ENCODE data around the gene ADAMTS17.

Gene ADAMTS17

DNA sequence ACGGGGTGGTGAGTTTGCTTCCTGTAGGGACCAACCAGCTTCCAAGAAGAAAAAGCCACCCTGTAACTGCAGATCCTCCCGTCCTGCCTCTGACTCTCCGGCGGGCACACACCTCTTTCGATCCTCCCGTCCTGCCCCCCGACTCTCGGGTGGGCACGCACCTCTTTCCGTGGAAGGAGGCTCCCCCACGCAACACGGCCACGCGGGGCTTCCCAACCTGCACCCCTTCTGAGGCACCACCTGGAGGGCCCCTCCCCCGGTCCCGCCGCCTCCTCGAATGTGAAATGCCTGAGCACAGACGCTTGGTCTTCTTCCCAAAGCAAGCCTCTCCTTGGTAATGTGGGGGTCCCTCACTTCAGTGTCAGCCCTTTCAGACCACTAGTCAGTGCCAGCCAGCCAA is 7.3 kb downstream of the ADAMTS17 start:
- peaks cover 91% of the 10 kb centered on the region for H3K4me1 ChIP-seq (ENCODE audit: insufficient read depth, low read length)
- H3K4me2 ChIP-seq (ENCODE audit: insufficient read depth, low read length): peak overlapping the region; percentile 87
- peak overlapping the region; percentile 2 to 79; a peak in 3 of 4 replicates for H3K4me3 ChIP-seq (ENCODE audit: low read depth in 1 of 2, low read length in 2 of 2)
- H3K9me3 ChIP-seq (ENCODE audit: insufficient read depth, low read length, severe bottlenecking): no peaks in the 10 kb centered on the region
- peak overlapping the region; percentile 36 for H2AFZ ChIP-seq (ENCODE audit: low read depth, low read length)
- H3K27me3 ChIP-seq (ENCODE audit: insufficient read depth, low read length, poor library complexity): no peaks in the 10 kb centered on the region
- DNase-seq: peak; percentile 55
- peak overlapping the region; percentile 61 for H3K9ac ChIP-seq (ENCODE audit: low read depth, low read length)
- peaks cover 84% of the 10 kb centered on the region for H3K79me2 ChIP-seq (ENCODE audit: insufficient read depth, low read length)
- H3K27ac ChIP-seq (ENCODE audit: low read length): peak overlapping the region; percentile 97
- TF ChIP-seq, protein P1, sequence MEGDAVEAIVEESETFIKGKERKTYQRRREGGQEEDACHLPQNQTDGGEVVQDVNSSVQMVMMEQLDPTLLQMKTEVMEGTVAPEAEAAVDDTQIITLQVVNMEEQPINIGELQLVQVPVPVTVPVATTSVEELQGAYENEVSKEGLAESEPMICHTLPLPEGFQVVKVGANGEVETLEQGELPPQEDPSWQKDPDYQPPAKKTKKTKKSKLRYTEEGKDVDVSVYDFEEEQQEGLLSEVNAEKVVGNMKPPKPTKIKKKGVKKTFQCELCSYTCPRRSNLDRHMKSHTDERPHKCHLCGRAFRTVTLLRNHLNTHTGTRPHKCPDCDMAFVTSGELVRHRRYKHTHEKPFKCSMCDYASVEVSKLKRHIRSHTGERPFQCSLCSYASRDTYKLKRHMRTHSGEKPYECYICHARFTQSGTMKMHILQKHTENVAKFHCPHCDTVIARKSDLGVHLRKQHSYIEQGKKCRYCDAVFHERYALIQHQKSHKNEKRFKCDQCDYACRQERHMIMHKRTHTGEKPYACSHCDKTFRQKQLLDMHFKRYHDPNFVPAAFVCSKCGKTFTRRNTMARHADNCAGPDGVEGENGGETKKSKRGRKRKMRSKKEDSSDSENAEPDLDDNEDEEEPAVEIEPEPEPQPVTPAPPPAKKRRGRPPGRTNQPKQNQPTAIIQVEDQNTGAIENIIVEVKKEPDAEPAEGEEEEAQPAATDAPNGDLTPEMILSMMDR (IDR thresholded peaks at IDR 0.05; ENCODE audit: borderline replicate concordance, extremely low read depth, low read length, poor library complexity, severe bottlenecking): no peak
- no peaks in the 10 kb centered on the region for H4K20me1 ChIP-seq (ENCODE audit: insufficient read depth, low read length)
- no peak for ATAC-seq (ENCODE audit: insufficient read depth, low read depth)
- peaks cover 22% of the 10 kb centered on the region for H3K36me3 ChIP-seq (ENCODE audit: insufficient read depth, low read length)

DNA sequence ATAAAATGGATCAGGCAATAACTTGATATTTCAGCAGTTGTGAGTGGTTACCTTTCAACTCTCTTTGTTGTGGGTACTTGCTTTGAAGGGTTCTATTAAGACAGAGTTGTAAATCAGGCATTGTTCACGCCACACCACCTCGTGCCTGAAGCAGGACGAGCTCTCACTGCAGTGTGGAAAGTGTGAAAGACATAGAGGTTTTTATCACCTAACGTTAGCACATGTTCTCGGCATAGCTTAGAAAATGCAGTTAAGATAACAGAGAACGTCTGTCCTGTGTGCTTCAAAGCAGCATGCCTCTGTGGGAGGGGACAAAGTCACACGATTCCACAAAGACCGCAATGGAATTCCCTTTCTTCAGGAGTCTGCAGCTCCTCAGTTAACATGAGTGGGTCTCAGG is 7.8 kb downstream of the ADAMTS17 start:
- Histone ChIP-seq H3K27ac (ENCODE audit: low read length) (peak overlapping the region; percentile 97), H3K27me3 (ENCODE audit: insufficient read depth, low read length, poor library complexity) (no peaks in the 10 kb centered on the region), H4K20me1 (ENCODE audit: insufficient read depth, low read length) (no peaks in the 10 kb centered on the region), H3K9me3 (ENCODE audit: insufficient read depth, low read length, severe bottlenecking) (no peaks in the 10 kb centered on the region), H3K79me2 (ENCODE audit: insufficient read depth, low read length) (peaks cover 89% of the 10 kb centered on the region), H3K4me1 (ENCODE audit: insufficient read depth, low read length) (peaks cover 92% of the 10 kb centered on the region), H3K4me2 (ENCODE audit: insufficient read depth, low read length) (peak overlapping the region; percentile 87), H2AFZ (ENCODE audit: low read depth, low read length) (peak overlapping the region; percentile 36), H3K36me3 (ENCODE audit: insufficient read depth, low read length) (peaks cover 26% of the 10 kb centered on the region), H3K4me3 (ENCODE audit: low read depth in 1 of 2, low read length in 2 of 2) (peak overlapping the region in 1 of 2 experiments; percentile 79; a peak in 2 of 4 replicates), H3K9ac (ENCODE audit: low read depth, low read length) (peak overlapping the region; percentile 61)
- ATAC-seq (ENCODE audit: insufficient read depth, low read depth): peak; percentile 20
- peak; percentile 71 for DNase-seq
- TF ChIP-seq, protein P1 (IDR thresholded peaks at IDR 0.05; ENCODE audit: borderline replicate concordance, extremely low read depth, low read length, poor library complexity, severe bottlenecking): no peak
- no peak for TF ChIP-seq EZH2 (IDR thresholded peaks at IDR 0.05; ENCODE audit: borderline replicate concordance, low read depth, low read length, severe bottlenecking)

DNA sequence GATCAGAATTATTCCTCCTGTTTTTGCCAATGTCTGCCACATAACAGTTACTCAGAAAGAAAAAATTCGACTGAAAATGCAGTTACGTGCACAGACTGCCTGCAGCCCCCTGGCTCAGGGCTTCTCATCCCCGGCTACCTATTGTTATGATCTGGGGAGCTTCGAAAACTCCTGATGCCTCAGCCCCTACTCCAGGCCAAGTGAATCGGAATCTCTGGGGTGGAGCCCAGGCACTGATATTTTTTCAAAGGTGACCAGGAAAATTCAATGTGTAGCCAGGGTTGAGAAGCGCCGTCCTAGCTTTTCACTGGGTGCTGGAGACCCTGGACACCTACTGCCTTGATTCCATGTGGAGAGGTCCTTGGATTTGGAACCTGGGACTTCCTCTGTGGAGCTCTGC is 8.5 kb downstream of the ADAMTS17 start:
- H4K20me1 ChIP-seq (ENCODE audit: insufficient read depth, low read length): no peaks in the 10 kb centered on the region
- peak overlapping the region in 1 of 2 experiments; percentile 79; a peak in 2 of 4 replicates for H3K4me3 ChIP-seq (ENCODE audit: low read depth in 1 of 2, low read length in 2 of 2)
- H2AFZ ChIP-seq (ENCODE audit: low read depth, low read length): no peak overlapping the region
- H3K9ac ChIP-seq (ENCODE audit: low read depth, low read length): peak overlapping the region; percentile 61
- H3K36me3 ChIP-seq (ENCODE audit: insufficient read depth, low read length): peaks cover 34% of the 10 kb centered on the region
- peak overlapping the region; percentile 87 for H3K4me2 ChIP-seq (ENCODE audit: insufficient read depth, low read length)
- DNase-seq (no peak), ATAC-seq (ENCODE audit: insufficient read depth, low read depth) (no peak)
- H3K79me2 ChIP-seq (ENCODE audit: insufficient read depth, low read length): peaks cover 90% of the 10 kb centered on the region
- H3K27ac ChIP-seq (ENCODE audit: low read length): peak overlapping the region; percentile 97
- H3K9me3 ChIP-seq (ENCODE audit: insufficient read depth, low read length, severe bottlenecking): no peaks in the 10 kb centered on the region
- TF ChIP-seq, protein P1 (IDR thresholded peaks at IDR 0.05; ENCODE audit: borderline replicate concordance, extremely low read depth, low read length, poor library complexity, severe bottlenecking): no peak
- no peak for TF ChIP-seq EZH2 (IDR thresholded peaks at IDR 0.05; ENCODE audit: borderline replicate concordance, low read depth, low read length, severe bottlenecking)
- H3K27me3 ChIP-seq (ENCODE audit: insufficient read depth, low read length, poor library complexity): no peaks in the 10 kb centered on the region
- H3K4me1 ChIP-seq (ENCODE audit: insufficient read depth, low read length): peaks cover 99% of the 10 kb centered on the region

DNA sequence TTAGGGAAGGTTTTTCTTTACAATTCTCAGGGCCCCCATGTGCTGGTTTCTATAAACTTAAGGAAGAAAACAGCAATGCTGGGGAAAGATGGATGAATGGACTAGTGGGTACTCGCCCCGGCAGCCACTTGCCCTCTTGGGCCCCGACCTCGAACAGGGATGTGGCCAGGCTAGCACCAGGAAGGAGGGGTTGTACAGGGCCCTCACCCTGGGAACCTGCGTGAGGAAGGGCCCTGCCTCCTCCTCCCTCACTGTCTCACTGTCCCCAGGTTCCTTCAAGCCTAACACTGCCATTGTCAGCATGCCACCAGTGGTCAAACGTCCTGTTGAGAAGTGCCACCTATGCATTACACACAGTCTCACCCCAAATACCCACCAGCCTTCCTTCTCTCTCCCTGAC is 9.1 kb downstream of the ADAMTS17 start:
- Histone ChIP-seq H4K20me1 (ENCODE audit: insufficient read depth, low read length) (no peaks in the 10 kb centered on the region), H3K27ac (ENCODE audit: low read length) (peak overlapping the region; percentile 97), H3K4me2 (ENCODE audit: insufficient read depth, low read length) (peak overlapping the region; percentile 87), H3K9ac (ENCODE audit: low read depth, low read length) (peak overlapping the region; percentile 61), H3K79me2 (ENCODE audit: insufficient read depth, low read length) (peaks cover 90% of the 10 kb centered on the region), H2AFZ (ENCODE audit: low read depth, low read length) (no peak overlapping the region), H3K4me1 (ENCODE audit: insufficient read depth, low read length) (peaks cover 100% of the 10 kb centered on the region), H3K9me3 (ENCODE audit: insufficient read depth, low read length, severe bottlenecking) (no peaks in the 10 kb centered on the region), H3K4me3 (ENCODE audit: low read depth in 1 of 2, low read length in 2 of 2) (peak overlapping the region in 1 of 2 experiments; percentile 79; a peak in 2 of 4 replicates), H3K36me3 (ENCODE audit: insufficient read depth, low read length) (peaks cover 39% of the 10 kb centered on the region), H3K27me3 (ENCODE audit: insufficient read depth, low read length, poor library complexity) (no peaks in the 10 kb centered on the region)
- no peak for DNase-seq
- no peak for ATAC-seq (ENCODE audit: insufficient read depth, low read depth)
- TF ChIP-seq, protein P1 (IDR thresholded peaks at IDR 0.05; ENCODE audit: borderline replicate concordance, extremely low read depth, low read length, poor library complexity, severe bottlenecking): no peak
- TF ChIP-seq EZH2 (IDR thresholded peaks at IDR 0.05; ENCODE audit: borderline replicate concordance, low read depth, low read length, severe bottlenecking): no peak
